Endothelial cell of umbilical vein (primary cell): ENCODE data around the gene COLEC11. TPM values are rescaled to one million over a fixed set of nuclear protein-coding genes. Genes with fewer than 3 reads are reported as not detected.
"Not testable (repeated sequence)": the region's sequence is repeated elsewhere in the genome, so short reads cannot be mapped to it uniquely, and the experiment has no call there.

ENCODE experiments used
- BruUV-seq: library from RNA; stranded (reverse); fragments of 400-500 nt; replicated peaks from 2 replicates; lab custom pipeline; 2021; lab: Mats Ljungman, UMichigan
- CTCF ChIA-PET: fragments of 300-600, 350-600 bp; sonication (Branson Sonifier 250); formaldehyde crosslinking; loops from one replicate; lab custom pipeline; 2021; ENCODE audit warnings: antibody characterized with exemption, inconsistent platforms; lab: Charles Lee
- POLR2A ChIA-PET: fragments of 300-600, 350-600 bp; sonication (Branson Sonifier 250); formaldehyde crosslinking; loops from one replicate; lab custom pipeline; 2021; ENCODE audit warnings: antibody characterized with exemption, inconsistent platforms; lab: Charles Lee
- DNase-seq: peaks from one replicate; pipeline ENCODE4 v3.0.0-alpha.2; 2011; ENCODE audit warnings: low read depth, low spot score
- FAIRE-seq: peaks from 2 replicates; lab custom pipeline; 2011; peaks lifted over from hg19 to GRCh38; lab: Jason Lieb, UNC
- H2AFZ ChIP-seq: 2 replicates; pipeline ENCODE4 v1.6.0; 2012; ENCODE audit warnings: low read depth, low read length, control low read depth, inconsistent platforms
- H3K27ac ChIP-seq: 2 replicates; pipeline ENCODE4 v1.5.1; 2011; ENCODE audit warnings: low read depth, mild to moderate bottlenecking, control low read depth, low read length, moderate library complexity; ENCODE audit not compliant: insufficient read depth
- H3K27me3 ChIP-seq, 2 experiments: 2 replicates each; pipeline versions ENCODE4 v1.6.0 to v1.6.1; 2011; ENCODE audit warnings: low read length in 2 of 2, mixed read lengths in 1 of 2; ENCODE audit not compliant: control insufficient read depth in 2 of 2, insufficient read depth in 2 of 2
- H3K36me3 ChIP-seq, 2 experiments: 2 replicates in 1 of 2; 3 replicates in 1 of 2; pipeline ENCODE4 v1.5.1; 2011; ENCODE audit warnings: low read length in 2 of 2, mild to moderate bottlenecking in 1 of 2, moderate library complexity in 1 of 2; ENCODE audit not compliant: control insufficient read depth in 2 of 2, insufficient read depth in 2 of 2; ENCODE audit errors: extremely low read depth in 1 of 2
- H3K4me1 ChIP-seq: 3 replicates; pipeline ENCODE4 v1.5.1; 2011; ENCODE audit warnings: mild to moderate bottlenecking, low read length; ENCODE audit not compliant: control insufficient read depth, insufficient read depth; ENCODE audit errors: extremely low read depth
- H3K4me2 ChIP-seq: 2 replicates; pipeline ENCODE4 v1.6.1; 2011; ENCODE audit warnings: low read length, control low read depth, mixed read lengths; ENCODE audit not compliant: insufficient read depth
- H3K4me3 ChIP-seq, 3 experiments: fragments of 200-600 bp in 1 of 3; sonication (generic), shearing (Covaris generic) in 1 of 3; replicated peaks in 1 of 3; 2 replicates each; pipeline ENCODE4 v1.5.1; 2011 to 2016; ENCODE audit warnings: control low read depth in 3 of 3, low read length in 3 of 3, mild to moderate bottlenecking in 2 of 3, inconsistent platforms in 1 of 3, low read depth in 1 of 3, moderate library complexity in 1 of 3; ENCODE audit not compliant: insufficient read depth in 1 of 3
- H3K79me2 ChIP-seq: 2 replicates; pipeline ENCODE4 v1.6.0; 2012; ENCODE audit warnings: low read length, inconsistent platforms; ENCODE audit not compliant: control insufficient read depth, insufficient read depth
- H3K9ac ChIP-seq: replicated peaks from 2 replicates; pipeline ENCODE3; 2011; ENCODE audit warnings: low read length, control low read depth; ENCODE audit not compliant: insufficient read depth; ENCODE audit errors: extremely low read depth
- H3K9me1 ChIP-seq: replicated peaks from 3 replicates; pipeline ENCODE4 v1.6.0; 2011; ENCODE audit warnings: mild to moderate bottlenecking, low read length; ENCODE audit not compliant: control insufficient read depth, insufficient read depth; ENCODE audit errors: extremely low read depth
- H3K9me3 ChIP-seq: replicated peaks from 2 replicates; pipeline ENCODE4 v1.5.1; 2012; ENCODE audit warnings: low read length, inconsistent platforms; ENCODE audit not compliant: control insufficient read depth, insufficient read depth
- H4K20me1 ChIP-seq: replicated peaks from 2 replicates; pipeline ENCODE3; 2011; ENCODE audit warnings: mild to moderate bottlenecking, low read length; ENCODE audit not compliant: control insufficient read depth, insufficient read depth; ENCODE audit errors: extremely low read depth
- dilution Hi-C: fragments of 300-500 bp; cut with MboI; formaldehyde crosslinking; loops from one replicate; pipeline ENCODE4 v1.15.0; 2019; ENCODE audit warnings: low sequenced_read_pairs; ENCODE audit not compliant: extremely low pct_ligation_motif_present
- intact Hi-C: fragments of 100-400 bp; cut with micrococcal nuclease; formaldehyde crosslinking; loops from one replicate; pipeline ENCODE4 v1.10.0; 2022
- polyA plus RNA-seq, 4 experiments: library from polyadenylated mRNA; depleted of rRNA in 3 of 4; stranded (reverse) in 3 of 4; unstranded in 1 of 4; fragments of >200 nt; gene quantifications; 2 replicates each; pipeline versions ENCODE4 v1.2.1 to v1.2.3, GENCODE V29; 2011 to 2012; ENCODE audit warnings: missing spikeins in 1 of 4
- total RNA-seq: library from RNA; stranded (reverse); gene quantifications from 2 replicates; pipeline ENCODE4 v1.2.3, GENCODE V29; 2021

COLEC11 gene
- total and polyA plus RNA-seq, 2 donors (not counting 3 experiments of a cell fraction or from before 2014, with no cell fraction given), result 0.15 TPM; not detected in 1

- H3K4me1 ChIP-seq, DNase-seq, H3K4me2 ChIP-seq, CTCF ChIA-PET, intact Hi-C loops, H3K79me2 ChIP-seq, H3K9me1 ChIP-seq, H2AFZ ChIP-seq, BruUV-seq, H3K27me3 ChIP-seq, H3K9ac ChIP-seq, H3K27ac ChIP-seq, H3K36me3 ChIP-seq, H3K9me3 ChIP-seq, POLR2A ChIA-PET, H3K4me3 ChIP-seq, dilution Hi-C loops, H4K20me1 ChIP-seq, FAIRE-seq: not testable (repeated sequence)
Measured at GRCh38 chr2:3615541-3616200, 20.8 kb downstream of the COLEC11 start.

- H3K79me2 ChIP-seq, H3K36me3 ChIP-seq, FAIRE-seq, BruUV-seq, CTCF ChIA-PET, H3K27ac ChIP-seq, H3K9me1 ChIP-seq, H3K4me1 ChIP-seq, POLR2A ChIA-PET, dilution Hi-C loops, H2AFZ ChIP-seq, H3K4me2 ChIP-seq, intact Hi-C loops, DNase-seq, H3K27me3 ChIP-seq, H3K9me3 ChIP-seq, H3K4me3 ChIP-seq, H4K20me1 ChIP-seq, H3K9ac ChIP-seq: not testable (repeated sequence)
Measured at GRCh38 chr2:3616435-3617197, 21.7 kb downstream of the COLEC11 start.
